Effector memory CD4-positive, alpha-beta T cell (primary cell): Measurements from ENCODE around the gene MYLIP.

Experiments used
- DNase-seq, 3 donors: peaks; one replicate each; pipeline ENCODE4 v3.0.0-alpha.2; 2020
- H3K27ac ChIP-seq: 2 replicates; pipeline ENCODE4 v1.7.0; 2013; ENCODE audit warnings: mild to moderate bottlenecking, low read length, moderate library complexity; ENCODE audit not compliant: insufficient read depth, poor library complexity, severe bottlenecking
- H3K27me3 ChIP-seq: replicated peaks from 2 replicates; pipeline ENCODE4 v1.7.0; 2013; ENCODE audit warnings: mild to moderate bottlenecking, low read length; ENCODE audit not compliant: insufficient read depth, control insufficient read depth, poor library complexity, severe bottlenecking
- H3K36me3 ChIP-seq: 2 replicates; pipeline ENCODE4 v1.7.0; 2013; ENCODE audit warnings: mild to moderate bottlenecking, low read length, moderate library complexity; ENCODE audit not compliant: control insufficient read depth, insufficient read depth
- H3K4me1 ChIP-seq: 2 replicates; pipeline ENCODE4 v1.7.0; 2013; ENCODE audit warnings: low read length, mild to moderate bottlenecking; ENCODE audit not compliant: control insufficient read depth, insufficient read depth, poor library complexity, severe bottlenecking
- H3K4me3 ChIP-seq: 2 replicates; pipeline ENCODE4 v1.7.0; 2013; ENCODE audit warnings: low read length, low read depth, mild to moderate bottlenecking; ENCODE audit not compliant: insufficient read depth, poor library complexity, severe bottlenecking
- H3K9me3 ChIP-seq: 2 replicates; pipeline ENCODE4 v1.7.0; 2013; ENCODE audit warnings: mild to moderate bottlenecking, low read length, moderate library complexity; ENCODE audit not compliant: control insufficient read depth

MYLIP gene

DNA sequence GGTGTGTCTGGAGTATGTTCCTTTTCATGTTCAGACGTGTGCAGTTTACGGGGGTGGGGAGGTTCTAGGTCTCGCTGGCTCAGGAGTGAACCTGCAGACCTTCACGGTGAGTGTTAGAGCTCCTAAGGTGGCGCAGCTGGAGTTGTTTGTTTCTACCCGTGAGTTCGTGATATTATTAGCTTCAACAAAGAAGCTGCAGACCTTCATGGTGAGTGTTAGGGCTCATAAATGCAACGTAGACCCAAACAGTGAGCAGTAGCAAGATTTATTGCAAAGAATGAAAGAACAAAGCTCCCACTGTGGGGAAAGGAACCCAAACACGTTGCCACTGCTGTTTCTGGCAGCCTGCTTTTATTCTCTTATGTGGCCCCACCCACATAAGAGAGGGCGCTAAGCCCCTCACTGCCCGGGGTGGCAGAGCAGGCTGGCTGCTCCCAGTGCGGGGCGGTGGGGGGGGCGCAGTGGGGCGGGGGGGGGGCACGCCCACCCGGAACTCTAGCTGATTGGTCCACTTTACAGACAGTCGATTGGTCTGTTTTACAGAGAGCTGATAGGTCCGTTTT is 68.2 kb downstream of the MYLIP start:
- Histone ChIP-seq H3K9me3 (no peaks in the 10 kb centered on the region), H3K27me3 (no peaks in the 10 kb centered on the region), H3K36me3 (no peaks in the 10 kb centered on the region), H3K4me3 (no peak overlapping the region), H3K27ac (no peak overlapping the region), H3K4me1 (no peaks in the 10 kb centered on the region)
- DNase-seq, result no peak
